ENCODE measurements around the gene CAMK2G. TPM values are rescaled to one million over a fixed set of nuclear protein-coding genes. Genes with fewer than 3 reads are reported as not detected.

CAMK2G gene
- total and polyA plus RNA-seq, 2 experiments from 2014 or later, result 30.6 to 34.1 TPM

GRCh38 chr10:73900064-73900463 lies 25.7 kb upstream of the CAMK2G start (continued):
- TF ChIP-seq, protein P1, sequence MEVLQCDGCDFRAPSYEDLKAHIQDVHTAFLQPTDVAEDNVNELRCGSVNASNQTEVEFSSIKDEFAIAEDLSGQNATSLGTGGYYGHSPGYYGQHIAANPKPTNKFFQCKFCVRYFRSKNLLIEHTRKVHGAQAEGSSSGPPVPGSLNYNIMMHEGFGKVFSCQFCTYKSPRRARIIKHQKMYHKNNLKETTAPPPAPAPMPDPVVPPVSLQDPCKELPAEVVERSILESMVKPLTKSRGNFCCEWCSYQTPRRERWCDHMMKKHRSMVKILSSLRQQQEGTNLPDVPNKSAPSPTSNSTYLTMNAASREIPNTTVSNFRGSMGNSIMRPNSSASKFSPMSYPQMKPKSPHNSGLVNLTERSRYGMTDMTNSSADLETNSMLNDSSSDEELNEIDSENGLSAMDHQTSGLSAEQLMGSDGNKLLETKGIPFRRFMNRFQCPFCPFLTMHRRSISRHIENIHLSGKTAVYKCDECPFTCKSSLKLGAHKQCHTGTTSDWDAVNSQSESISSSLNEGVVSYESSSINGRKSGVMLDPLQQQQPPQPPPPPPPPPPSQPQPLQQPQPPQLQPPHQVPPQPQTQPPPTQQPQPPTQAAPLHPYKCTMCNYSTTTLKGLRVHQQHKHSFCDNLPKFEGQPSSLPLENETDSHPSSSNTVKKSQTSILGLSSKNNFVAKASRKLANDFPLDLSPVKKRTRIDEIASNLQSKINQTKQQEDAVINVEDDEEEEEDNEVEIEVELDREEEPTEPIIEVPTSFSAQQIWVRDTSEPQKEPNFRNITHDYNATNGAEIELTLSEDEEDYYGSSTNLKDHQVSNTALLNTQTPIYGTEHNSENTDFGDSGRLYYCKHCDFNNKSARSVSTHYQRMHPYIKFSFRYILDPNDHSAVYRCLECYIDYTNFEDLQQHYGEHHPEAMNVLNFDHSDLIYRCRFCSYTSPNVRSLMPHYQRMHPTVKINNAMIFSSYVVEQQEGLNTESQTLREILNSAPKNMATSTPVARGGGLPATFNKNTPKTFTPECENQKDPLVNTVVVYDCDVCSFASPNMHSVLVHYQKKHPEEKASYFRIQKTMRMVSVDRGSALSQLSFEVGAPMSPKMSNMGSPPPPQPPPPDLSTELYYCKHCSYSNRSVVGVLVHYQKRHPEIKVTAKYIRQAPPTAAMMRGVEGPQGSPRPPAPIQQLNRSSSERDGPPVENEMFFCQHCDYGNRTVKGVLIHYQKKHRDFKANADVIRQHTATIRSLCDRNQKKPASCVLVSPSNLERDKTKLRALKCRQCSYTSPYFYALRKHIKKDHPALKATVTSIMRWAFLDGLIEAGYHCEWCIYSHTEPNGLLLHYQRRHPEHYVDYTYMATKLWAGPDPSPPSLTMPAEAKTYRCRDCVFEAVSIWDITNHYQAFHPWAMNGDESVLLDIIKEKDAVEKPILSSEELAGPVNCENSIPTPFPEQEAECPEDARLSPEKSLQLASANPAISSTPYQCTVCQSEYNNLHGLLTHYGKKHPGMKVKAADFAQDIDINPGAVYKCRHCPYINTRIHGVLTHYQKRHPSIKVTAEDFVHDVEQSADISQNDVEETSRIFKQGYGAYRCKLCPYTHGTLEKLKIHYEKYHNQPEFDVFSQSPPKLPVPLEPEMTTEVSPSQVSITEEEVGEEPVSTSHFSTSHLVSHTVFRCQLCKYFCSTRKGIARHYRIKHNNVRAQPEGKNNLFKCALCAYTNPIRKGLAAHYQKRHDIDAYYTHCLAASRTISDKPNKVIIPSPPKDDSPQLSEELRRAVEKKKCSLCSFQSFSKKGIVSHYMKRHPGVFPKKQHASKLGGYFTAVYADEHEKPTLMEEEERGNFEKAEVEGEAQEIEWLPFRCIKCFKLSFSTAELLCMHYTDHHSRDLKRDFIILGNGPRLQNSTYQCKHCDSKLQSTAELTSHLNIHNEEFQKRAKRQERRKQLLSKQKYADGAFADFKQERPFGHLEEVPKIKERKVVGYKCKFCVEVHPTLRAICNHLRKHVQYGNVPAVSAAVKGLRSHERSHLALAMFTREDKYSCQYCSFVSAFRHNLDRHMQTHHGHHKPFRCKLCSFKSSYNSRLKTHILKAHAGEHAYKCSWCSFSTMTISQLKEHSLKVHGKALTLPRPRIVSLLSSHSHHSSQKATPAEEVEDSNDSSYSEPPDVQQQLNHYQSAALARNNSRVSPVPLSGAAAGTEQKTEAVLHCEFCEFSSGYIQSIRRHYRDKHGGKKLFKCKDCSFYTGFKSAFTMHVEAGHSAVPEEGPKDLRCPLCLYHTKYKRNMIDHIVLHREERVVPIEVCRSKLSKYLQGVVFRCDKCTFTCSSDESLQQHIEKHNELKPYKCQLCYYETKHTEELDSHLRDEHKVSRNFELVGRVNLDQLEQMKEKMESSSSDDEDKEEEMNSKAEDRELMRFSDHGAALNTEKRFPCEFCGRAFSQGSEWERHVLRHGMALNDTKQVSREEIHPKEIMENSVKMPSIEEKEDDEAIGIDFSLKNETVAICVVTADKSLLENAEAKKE (CRISPR knock-in tag; IDR thresholded peaks at IDR 0.05), result no peak

DNA sequence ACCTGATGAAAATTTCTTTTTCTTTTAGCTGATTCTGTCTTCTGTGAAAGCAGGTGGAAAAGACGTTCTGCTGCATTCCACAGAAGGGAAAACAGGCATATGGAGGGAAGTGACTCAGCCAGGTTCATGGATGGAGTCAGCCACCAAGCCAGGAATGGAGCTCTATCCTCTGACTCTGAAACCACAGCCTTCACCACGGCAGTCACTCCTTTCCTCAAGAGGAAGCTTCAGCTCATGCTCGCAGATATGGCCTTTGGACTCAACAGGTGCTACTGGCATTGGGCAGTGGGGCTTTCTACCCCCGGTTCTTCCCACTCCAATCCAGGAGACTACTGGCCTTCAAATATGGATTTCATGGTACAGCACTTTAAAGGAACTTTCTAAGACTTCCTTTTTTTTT lies 25.1 kb upstream of the CAMK2G start:
- Mint-ChIP-seq H3K4me1 (peaks cover 4% of the 10 kb centered on the region; the same call in 1 of the 3 replicates), H3K27me3 (ENCODE audit: insufficient read depth, low read depth, poor library complexity) (peaks cover 6% of the 10 kb centered on the region), H3K4me3 (no peak overlapping the region; the same call in 2 of the 3 replicates), H3K36me3 (ENCODE audit: low read depth) (no peaks in the 10 kb centered on the region), H3K27ac (no peak overlapping the region; the same call in 1 of the 2 replicates), H3K9me3 (no peaks in the 10 kb centered on the region)
- Histone ChIP-seq H2AFZ (no peak overlapping the region), H3F3A (replicated peaks; ENCODE audit: low read depth) (no peaks in the 10 kb centered on the region), H3K27me3 (ENCODE audit: insufficient read depth) (no peaks in the 10 kb centered on the region), H4K20me1 (replicated peaks; ENCODE audit: insufficient read depth) (no peaks in the 10 kb centered on the region), H3K4me3 (no peak overlapping the region), H3K4me1 (ENCODE audit: insufficient read depth) (no peaks in the 10 kb centered on the region; the same call in 1 of the 2 replicates), H3K9me2 (ENCODE audit: insufficient read depth) (no peaks in the 10 kb centered on the region), H3K27ac (ENCODE audit: low read depth) (no peak overlapping the region), H3K79me2 (replicated peaks; ENCODE audit: insufficient read depth) (no peaks in the 10 kb centered on the region), H3K4me2 (no peak overlapping the region), H3K36me3 (ENCODE audit: insufficient read depth) (no peaks in the 10 kb centered on the region)
- DNase-seq (ENCODE audit: low spot score) (no peak), ATAC-seq (no peak)
- TF ChIP-seq, protein P2, sequence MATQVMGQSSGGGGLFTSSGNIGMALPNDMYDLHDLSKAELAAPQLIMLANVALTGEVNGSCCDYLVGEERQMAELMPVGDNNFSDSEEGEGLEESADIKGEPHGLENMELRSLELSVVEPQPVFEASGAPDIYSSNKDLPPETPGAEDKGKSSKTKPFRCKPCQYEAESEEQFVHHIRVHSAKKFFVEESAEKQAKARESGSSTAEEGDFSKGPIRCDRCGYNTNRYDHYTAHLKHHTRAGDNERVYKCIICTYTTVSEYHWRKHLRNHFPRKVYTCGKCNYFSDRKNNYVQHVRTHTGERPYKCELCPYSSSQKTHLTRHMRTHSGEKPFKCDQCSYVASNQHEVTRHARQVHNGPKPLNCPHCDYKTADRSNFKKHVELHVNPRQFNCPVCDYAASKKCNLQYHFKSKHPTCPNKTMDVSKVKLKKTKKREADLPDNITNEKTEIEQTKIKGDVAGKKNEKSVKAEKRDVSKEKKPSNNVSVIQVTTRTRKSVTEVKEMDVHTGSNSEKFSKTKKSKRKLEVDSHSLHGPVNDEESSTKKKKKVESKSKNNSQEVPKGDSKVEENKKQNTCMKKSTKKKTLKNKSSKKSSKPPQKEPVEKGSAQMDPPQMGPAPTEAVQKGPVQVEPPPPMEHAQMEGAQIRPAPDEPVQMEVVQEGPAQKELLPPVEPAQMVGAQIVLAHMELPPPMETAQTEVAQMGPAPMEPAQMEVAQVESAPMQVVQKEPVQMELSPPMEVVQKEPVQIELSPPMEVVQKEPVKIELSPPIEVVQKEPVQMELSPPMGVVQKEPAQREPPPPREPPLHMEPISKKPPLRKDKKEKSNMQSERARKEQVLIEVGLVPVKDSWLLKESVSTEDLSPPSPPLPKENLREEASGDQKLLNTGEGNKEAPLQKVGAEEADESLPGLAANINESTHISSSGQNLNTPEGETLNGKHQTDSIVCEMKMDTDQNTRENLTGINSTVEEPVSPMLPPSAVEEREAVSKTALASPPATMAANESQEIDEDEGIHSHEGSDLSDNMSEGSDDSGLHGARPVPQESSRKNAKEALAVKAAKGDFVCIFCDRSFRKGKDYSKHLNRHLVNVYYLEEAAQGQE (IDR thresholded peaks at IDR 0.05; ENCODE audit: unreplicated experiment), result no peak
- TF ChIP-seq CREB1 (CRISPR knock-in tag; IDR thresholded peaks at IDR 0.05; ENCODE audit: low read depth), result no peak
- no peak for TF ChIP-seq STAT1 (IDR thresholded peaks at IDR 0.05; ENCODE audit: unreplicated experiment)
- no peak for TF ChIP-seq NANOG (IDR thresholded peaks at IDR 0.05; ENCODE audit: borderline replicate concordance)

Measured in GM23338 (cell line).